Peyer's patch (tissue), 4 donors: ENCODE measurements around the gene DOCK4.

Source experiments
- CTCF ChIP-seq, 6 experiments: fragments of 450-650 bp in 4 of 6; fragments of 200-600 bp in 2 of 6; sonication (generic) in 1 of 6; IDR thresholded peaks; one replicate each; pipeline ENCODE4 v1.5.1; 2017 to 2019; ENCODE audit warnings: antibody characterized with exemption in 6 of 6, mild to moderate bottlenecking in 3 of 6, moderate library complexity in 1 of 6
- POLR2A ChIP-seq, 2 donors: fragments of 450-650 bp; IDR thresholded peaks; one replicate each; pipeline ENCODE4 v1.5.1; 2017; ENCODE audit warnings: antibody characterized with exemption in 2 of 2, mild to moderate bottlenecking in 2 of 2, moderate library complexity in 2 of 2

DNA sequence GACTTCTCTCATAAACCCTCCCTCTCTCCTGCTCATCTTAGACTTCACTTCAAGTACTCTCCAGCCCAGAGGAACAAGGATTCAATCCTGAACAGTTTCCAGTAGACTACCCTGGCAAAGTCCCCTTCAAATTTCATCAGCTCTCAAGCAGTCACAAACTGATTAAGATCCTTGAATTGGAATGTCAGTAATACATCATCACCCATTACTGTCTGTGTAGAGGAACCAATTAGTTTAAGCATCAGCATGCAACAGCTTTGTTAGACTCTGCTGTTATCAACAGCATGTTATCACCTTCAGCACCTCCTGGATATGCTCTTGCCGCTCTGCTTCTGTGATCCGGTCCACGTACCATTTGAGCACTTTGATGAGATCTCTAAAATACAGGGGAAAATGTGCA, 336.9 kb downstream of the DOCK4 start:
- TF ChIP-seq CTCF (IDR thresholded peaks at IDR 0.05) (no peak), POLR2A (IDR thresholded peaks at IDR 0.05) (no peak)
